ENCODE results near the gene PHF14.

PHF14 gene

DNA sequence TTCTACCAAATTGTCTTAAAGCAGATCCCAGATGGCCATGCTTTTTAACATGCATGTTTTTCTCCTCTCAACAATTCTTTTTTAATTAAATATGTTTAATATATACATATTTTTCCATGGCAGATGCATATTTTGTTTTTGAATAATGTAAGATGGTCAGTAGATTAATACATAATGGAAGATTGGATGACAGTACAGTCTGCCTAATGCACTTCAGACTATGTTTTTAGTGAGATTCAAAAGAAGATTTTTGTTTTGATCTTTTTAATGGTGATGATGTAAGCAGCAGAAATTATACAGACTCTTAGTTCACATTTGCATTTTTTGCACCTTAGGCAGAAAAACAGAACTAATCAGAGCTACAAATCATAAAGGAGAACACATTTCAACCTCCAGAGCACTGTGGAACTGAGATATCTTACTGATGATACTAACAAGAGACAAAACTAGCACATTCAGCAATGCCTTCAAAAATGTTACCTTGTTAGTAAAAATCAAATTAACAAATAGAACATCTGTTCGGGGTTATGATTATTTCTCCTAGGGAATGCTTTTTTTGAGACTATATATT is 203.4 kb downstream of the PHF14 start:
- H3K27me3 ChIP-seq (ENCODE audit: insufficient read depth, insufficient read length) = no peaks in the 10 kb centered on the region
- H3K9ac ChIP-seq (ENCODE audit: insufficient read length, low read depth) = no peak overlapping the region
- no peak overlapping the region for H3K4me3 ChIP-seq (ENCODE audit: insufficient read length, low read depth)
- H3K36me3 ChIP-seq (ENCODE audit: insufficient read depth, insufficient read length, low read length) = no peaks in the 10 kb centered on the region
- 0 out of 2 replicates have a peak, but pooled peaks cover 3% of the 10 kb centered on the region for H3K9me3 ChIP-seq (ENCODE audit: insufficient read depth, low read length)
- no peak for DNase-seq (ENCODE audit: low read depth, low spot score)
- no peaks in the 10 kb centered on the region for H3K4me1 ChIP-seq (ENCODE audit: insufficient read depth, insufficient read length)
- TF ChIP-seq ZNF274 (IDR thresholded peaks at IDR 0.05; ENCODE audit: low read depth, low read length) (no peak), YY1 (IDR thresholded peaks at IDR 0.05; ENCODE audit: insufficient read depth, insufficient read length) (no peak), SUZ12 (IDR thresholded peaks at IDR 0.05; ENCODE audit: extremely low read depth, insufficient read depth, insufficient read length) (no peak)

DNA sequence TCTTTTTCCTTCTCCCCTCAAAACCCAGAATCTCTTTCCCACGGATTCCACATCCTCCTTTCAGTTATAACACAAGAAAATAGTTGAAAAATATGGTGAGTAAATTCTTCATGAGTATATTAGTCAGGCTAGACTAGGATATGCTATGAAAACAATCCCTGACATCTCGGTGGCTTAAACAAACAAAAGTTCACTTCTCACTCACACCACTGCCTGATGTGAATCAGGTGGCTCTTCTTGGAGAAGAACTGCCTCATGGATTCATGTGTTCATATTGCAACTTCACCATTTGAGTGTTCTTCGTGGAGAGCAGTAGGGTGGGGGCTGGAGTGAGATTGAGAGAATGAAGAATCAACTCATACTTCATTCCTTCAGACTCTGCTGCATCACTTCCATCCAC is 204.1 kb downstream of the PHF14 start:
- no peak for TF ChIP-seq ZNF274 (IDR thresholded peaks at IDR 0.05; ENCODE audit: low read depth, low read length)
- no peak for TF ChIP-seq YY1 (IDR thresholded peaks at IDR 0.05; ENCODE audit: insufficient read depth, insufficient read length)
- no peak for TF ChIP-seq SUZ12 (IDR thresholded peaks at IDR 0.05; ENCODE audit: extremely low read depth, insufficient read depth, insufficient read length)
- Histone ChIP-seq H3K9me3 (ENCODE audit: insufficient read depth, low read length) (peaks cover 10% of the 10 kb centered on the region; the same call in 1 of the 2 replicates), H3K9ac (ENCODE audit: insufficient read length, low read depth) (no peak overlapping the region), H3K36me3 (ENCODE audit: insufficient read depth, insufficient read length, low read length) (no peaks in the 10 kb centered on the region), H3K4me3 (ENCODE audit: insufficient read length, low read depth) (no peak overlapping the region), H3K27me3 (ENCODE audit: insufficient read depth, insufficient read length) (no peaks in the 10 kb centered on the region), H3K4me1 (ENCODE audit: insufficient read depth, insufficient read length) (no peaks in the 10 kb centered on the region)
- DNase-seq (ENCODE audit: low read depth, low spot score) = no peak

DNA sequence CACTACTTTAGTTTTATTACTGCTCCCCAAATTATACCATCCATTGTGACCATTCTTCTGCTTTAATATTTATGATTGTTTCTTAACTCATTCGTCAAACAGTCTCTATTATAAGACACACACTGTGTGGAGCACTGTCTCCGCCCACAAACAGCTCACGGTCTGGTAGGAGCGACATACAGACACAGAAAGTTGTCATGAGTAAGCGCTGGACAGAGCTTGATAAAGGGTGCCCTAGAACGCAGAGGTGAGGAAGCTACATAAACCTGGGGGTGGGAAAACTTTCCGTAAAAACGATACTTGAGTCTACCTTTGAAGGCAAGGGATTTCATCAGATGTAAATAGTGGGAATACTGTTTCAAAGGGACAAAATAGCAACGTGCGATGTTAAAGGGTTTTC is 207.9 kb downstream of the PHF14 start:
- Histone ChIP-seq H3K36me3 (ENCODE audit: insufficient read depth, insufficient read length, low read length) (no peaks in the 10 kb centered on the region), H3K27me3 (ENCODE audit: insufficient read depth, insufficient read length) (no peaks in the 10 kb centered on the region), H3K9ac (ENCODE audit: insufficient read length, low read depth) (no peak overlapping the region), H3K9me3 (ENCODE audit: insufficient read depth, low read length) (peaks cover 48% of the 10 kb centered on the region), H3K4me1 (ENCODE audit: insufficient read depth, insufficient read length) (no peaks in the 10 kb centered on the region), H3K4me3 (ENCODE audit: insufficient read length, low read depth) (no peak overlapping the region)
- no peak for DNase-seq (ENCODE audit: low read depth, low spot score)
- TF ChIP-seq SUZ12 (IDR thresholded peaks at IDR 0.05; ENCODE audit: extremely low read depth, insufficient read depth, insufficient read length) (no peak), YY1 (IDR thresholded peaks at IDR 0.05; ENCODE audit: insufficient read depth, insufficient read length) (no peak), ZNF274 (IDR thresholded peaks at IDR 0.05; ENCODE audit: low read depth, low read length) (no peak)

DNA sequence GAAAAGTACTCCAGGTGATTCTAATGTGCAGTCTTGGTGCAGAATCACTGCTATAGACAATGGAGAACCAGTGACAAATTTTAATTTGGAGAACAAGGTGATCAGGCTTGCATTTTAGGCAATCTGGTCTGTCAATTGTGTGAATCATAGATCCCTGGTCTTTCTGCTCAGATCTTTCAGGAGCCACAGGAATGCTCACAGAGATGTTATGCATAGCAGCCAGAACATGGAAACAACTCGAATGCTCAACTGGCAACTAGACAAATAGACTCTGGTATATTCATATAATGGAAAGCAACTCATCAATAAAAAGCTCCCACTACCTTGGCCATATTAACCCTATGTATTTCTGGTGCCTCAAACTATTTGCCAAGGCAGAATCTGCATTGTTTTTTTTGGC is 209.1 kb downstream of the PHF14 start:
- Histone ChIP-seq H3K36me3 (ENCODE audit: insufficient read depth, insufficient read length, low read length) (no peaks in the 10 kb centered on the region), H3K27me3 (ENCODE audit: insufficient read depth, insufficient read length) (no peaks in the 10 kb centered on the region), H3K4me3 (ENCODE audit: insufficient read length, low read depth) (no peak overlapping the region), H3K9ac (ENCODE audit: insufficient read length, low read depth) (no peak overlapping the region), H3K9me3 (ENCODE audit: insufficient read depth, low read length) (peaks cover 50% of the 10 kb centered on the region), H3K4me1 (ENCODE audit: insufficient read depth, insufficient read length) (no peaks in the 10 kb centered on the region)
- DNase-seq (ENCODE audit: low read depth, low spot score) = no peak
- TF ChIP-seq ZNF274 (IDR thresholded peaks at IDR 0.05; ENCODE audit: low read depth, low read length) (no peak), SUZ12 (IDR thresholded peaks at IDR 0.05; ENCODE audit: extremely low read depth, insufficient read depth, insufficient read length) (no peak), YY1 (IDR thresholded peaks at IDR 0.05; ENCODE audit: insufficient read depth, insufficient read length) (no peak)

DNA sequence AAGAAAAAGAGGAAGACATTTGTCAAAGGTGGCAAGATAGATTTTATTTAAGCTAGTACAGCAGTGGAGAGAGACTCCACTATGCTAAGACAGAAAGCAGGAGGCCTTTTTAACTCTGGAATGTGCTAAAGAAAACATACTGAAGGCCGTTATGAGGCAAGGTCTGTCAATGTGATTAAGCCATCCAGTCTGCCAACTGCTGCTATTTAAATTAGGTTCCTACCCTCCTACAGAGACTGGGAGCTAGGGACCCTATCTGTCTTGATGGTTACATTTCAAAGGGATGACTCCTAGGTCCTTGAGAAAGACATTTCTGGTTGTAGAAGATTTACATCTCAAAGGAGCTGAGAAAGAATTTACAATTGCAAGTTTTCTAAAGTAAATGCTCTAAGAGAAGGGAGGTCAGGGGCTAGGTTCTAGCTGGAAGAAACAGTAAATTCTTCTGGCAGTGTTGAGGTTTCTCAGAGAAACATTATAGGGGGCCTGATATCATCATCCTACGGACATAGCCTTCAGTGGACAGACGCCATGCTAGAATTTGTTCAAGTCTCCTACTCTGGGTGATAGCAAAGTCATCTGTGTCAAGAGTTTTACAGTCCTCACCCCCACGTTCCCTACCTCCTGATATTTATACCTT is 211.6 kb downstream of the PHF14 start:
- H3K4me1 ChIP-seq (ENCODE audit: insufficient read depth, insufficient read length) = no peaks in the 10 kb centered on the region
- H3K9me3 ChIP-seq (ENCODE audit: insufficient read depth, low read length) = peaks cover 63% of the 10 kb centered on the region
- TF ChIP-seq YY1 (IDR thresholded peaks at IDR 0.05; ENCODE audit: insufficient read depth, insufficient read length) (no peak), ZNF274 (IDR thresholded peaks at IDR 0.05; ENCODE audit: low read depth, low read length) (no peak), SUZ12 (IDR thresholded peaks at IDR 0.05; ENCODE audit: extremely low read depth, insufficient read depth, insufficient read length) (no peak)
- no peaks in the 10 kb centered on the region for H3K36me3 ChIP-seq (ENCODE audit: insufficient read depth, insufficient read length, low read length)
- DNase-seq (ENCODE audit: low read depth, low spot score) = peak; percentile 88
- no peak overlapping the region for H3K4me3 ChIP-seq (ENCODE audit: insufficient read length, low read depth)
- H3K9ac ChIP-seq (ENCODE audit: insufficient read length, low read depth) = no peak overlapping the region
- H3K27me3 ChIP-seq (ENCODE audit: insufficient read depth, insufficient read length) = no peaks in the 10 kb centered on the region

DNA sequence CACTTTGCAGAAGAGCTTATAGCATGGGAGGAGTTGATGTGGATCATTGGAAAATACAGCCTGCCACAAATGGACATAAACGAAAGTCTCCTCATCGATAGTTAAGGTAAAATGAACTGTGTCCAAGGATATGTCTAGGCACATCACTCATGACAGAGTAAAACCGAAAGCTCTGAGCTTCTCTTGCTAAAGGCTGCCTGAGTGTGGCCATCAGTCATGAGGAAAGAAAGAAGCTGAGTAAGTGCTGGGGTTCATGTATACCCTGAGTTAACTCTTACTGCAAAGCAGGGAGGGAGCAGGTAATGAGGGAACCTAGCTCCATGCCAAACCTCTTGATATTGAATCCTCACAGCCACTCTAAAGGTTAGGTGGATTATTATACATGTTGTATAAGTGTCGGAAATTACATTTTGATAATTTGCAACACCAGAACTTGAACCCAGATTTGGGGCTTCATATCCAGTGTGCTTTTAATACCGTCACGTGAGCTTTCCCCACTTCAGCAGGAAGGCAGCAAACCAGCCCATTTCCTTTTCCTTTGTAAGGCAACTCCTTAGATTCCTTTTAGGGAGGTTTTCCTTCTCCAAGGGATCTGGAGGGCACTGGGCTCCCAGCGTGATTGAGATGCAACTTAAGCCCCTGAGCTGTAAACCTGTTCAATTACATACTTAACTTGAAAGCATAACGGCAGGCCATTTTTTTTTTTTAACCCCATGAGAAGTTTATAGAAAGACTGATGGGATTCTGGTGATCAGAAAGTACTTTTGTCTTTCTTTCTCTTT is 215.0 kb downstream of the PHF14 start:
- H3K36me3 ChIP-seq (ENCODE audit: insufficient read depth, insufficient read length, low read length) = no peaks in the 10 kb centered on the region
- peak; percentile 25 for DNase-seq (ENCODE audit: low read depth, low spot score)
- H3K9ac ChIP-seq (ENCODE audit: insufficient read length, low read depth) = no peak overlapping the region
- peaks cover 43% of the 10 kb centered on the region for H3K9me3 ChIP-seq (ENCODE audit: insufficient read depth, low read length)
- TF ChIP-seq ZNF274 (IDR thresholded peaks at IDR 0.05; ENCODE audit: low read depth, low read length) (no peak), YY1 (IDR thresholded peaks at IDR 0.05; ENCODE audit: insufficient read depth, insufficient read length) (no peak), SUZ12 (IDR thresholded peaks at IDR 0.05; ENCODE audit: extremely low read depth, insufficient read depth, insufficient read length) (no peak)
- H3K27me3 ChIP-seq (ENCODE audit: insufficient read depth, insufficient read length) = no peaks in the 10 kb centered on the region
- no peaks in the 10 kb centered on the region for H3K4me1 ChIP-seq (ENCODE audit: insufficient read depth, insufficient read length)
- H3K4me3 ChIP-seq (ENCODE audit: insufficient read length, low read depth) = no peak overlapping the region

DNA sequence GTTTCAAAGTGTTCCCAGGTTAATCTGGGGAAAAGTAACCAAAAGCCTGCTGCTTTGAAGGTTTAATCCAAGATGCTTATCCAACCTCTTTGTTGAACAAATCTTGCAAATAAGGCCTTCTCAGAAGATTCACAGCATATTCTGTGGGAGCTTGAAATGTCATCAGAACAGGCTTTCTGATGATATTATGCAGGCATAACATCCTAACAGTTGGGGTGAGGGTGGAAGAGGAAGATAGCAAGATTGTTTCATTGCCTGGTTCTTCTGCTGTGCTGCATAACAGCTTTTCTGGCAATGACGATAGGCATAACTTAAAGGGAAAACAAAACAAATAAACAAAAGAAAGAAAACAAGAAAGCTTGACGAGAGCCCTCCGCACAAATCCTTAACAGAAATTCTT is 217.4 kb downstream of the PHF14 start:
- no peak for TF ChIP-seq YY1 (IDR thresholded peaks at IDR 0.05; ENCODE audit: insufficient read depth, insufficient read length)
- no peak for TF ChIP-seq ZNF274 (IDR thresholded peaks at IDR 0.05; ENCODE audit: low read depth, low read length)
- no peak for TF ChIP-seq SUZ12 (IDR thresholded peaks at IDR 0.05; ENCODE audit: extremely low read depth, insufficient read depth, insufficient read length)
- H3K4me1 ChIP-seq (ENCODE audit: insufficient read depth, insufficient read length) = no peaks in the 10 kb centered on the region
- no peaks in the 10 kb centered on the region for H3K27me3 ChIP-seq (ENCODE audit: insufficient read depth, insufficient read length)

More for the DNA sequence above, 217.4 kb downstream of the PHF14 start:
- no peak for DNase-seq (ENCODE audit: low read depth, low spot score)
- H3K9me3 ChIP-seq (ENCODE audit: insufficient read depth, low read length) = peaks cover 20% of the 10 kb centered on the region
- no peaks in the 10 kb centered on the region for H3K36me3 ChIP-seq (ENCODE audit: insufficient read depth, insufficient read length, low read length)
- H3K9ac ChIP-seq (ENCODE audit: insufficient read length, low read depth) = no peak overlapping the region
- no peak overlapping the region for H3K4me3 ChIP-seq (ENCODE audit: insufficient read length, low read depth)
